NCI-H1436 treated with DMSO at 0.1 percent for 48 hours (cell line): ENCODE measurements around the gene GLCE.

Experiments used
- DNase-seq: peaks from one replicate; lab custom pipeline; 2025; lab: John Stamatoyannopoulos, UW

Gene GLCE

DNA sequence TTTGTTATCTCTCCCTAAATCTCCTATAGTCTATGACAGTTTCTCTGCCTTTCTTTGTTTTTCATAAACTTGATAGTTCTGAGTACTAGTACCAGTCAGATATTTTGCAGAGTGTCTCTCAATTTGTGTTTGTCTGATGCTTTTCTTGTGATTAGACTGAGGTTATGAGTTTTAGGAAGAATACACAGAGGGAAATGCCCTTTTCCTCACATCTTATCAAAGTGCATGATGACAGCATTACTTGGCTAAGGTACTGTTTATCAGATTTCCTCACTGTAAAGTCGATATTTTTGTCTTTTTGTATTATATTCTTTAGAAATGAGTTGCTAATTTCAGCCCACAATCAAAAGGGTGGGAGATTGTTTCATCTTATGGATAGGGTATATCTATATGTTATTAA is 45.6 kb downstream of the GLCE start:
- no peak for DNase-seq

DNA sequence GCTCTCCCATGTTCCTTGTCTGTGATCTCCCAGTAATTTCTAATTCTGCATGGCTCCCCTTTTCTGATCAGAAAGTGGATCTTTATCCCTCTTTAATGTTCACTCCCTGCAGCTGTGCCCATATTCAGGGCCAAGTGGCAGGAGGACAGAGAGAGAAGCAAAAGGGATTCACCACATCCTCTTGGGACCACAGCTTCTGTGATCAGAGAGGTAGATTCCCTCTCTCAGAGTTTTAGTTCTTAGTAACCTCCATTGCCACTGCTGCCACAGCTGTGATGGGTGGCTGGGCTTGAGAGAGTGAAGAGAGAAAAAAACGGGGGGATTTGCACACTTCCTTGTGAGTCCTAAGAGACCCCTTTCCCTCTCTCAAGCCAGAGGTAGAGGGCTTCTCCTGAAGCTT is 49.2 kb downstream of the GLCE start:
- DNase-seq = no peak

DNA sequence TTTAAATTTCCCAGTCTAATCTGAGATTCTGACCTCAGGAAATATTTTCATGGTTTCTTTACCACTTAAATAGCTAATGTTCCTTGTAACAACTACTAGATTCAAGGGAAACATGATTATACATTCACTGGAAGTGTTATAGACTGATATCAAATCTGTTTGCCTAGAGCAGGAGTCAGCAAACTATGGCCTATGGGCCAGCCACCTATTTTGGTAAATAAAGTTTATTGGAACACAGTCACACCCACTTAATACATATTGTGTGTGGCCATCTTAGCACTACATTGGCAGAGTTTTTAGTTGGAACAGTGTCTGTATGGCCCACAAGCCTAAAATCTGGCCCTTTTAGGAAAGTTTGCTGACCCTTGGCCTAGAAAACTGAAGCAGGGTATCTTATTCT is 50.1 kb downstream of the GLCE start:
- DNase-seq = no peak

DNA sequence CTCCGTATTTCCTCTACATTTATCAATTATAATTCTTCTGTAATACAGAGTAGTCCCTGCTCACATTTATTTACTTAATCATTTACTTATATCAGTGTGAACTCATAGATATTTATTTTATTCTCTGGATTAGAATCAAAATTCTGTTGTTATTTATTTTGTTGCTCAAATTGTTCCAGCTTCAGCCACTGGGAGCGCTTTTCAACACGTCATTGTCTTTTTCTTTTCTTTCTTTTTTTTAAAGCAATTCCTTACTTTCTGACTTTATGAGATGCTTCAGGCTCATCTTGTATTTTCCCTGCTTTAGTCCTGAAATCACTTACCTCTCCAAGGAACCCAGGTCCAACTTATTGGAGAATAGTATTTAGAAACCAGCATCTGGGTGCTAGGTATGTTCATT is 53.4 kb downstream of the GLCE start:
- DNase-seq = no peak

DNA sequence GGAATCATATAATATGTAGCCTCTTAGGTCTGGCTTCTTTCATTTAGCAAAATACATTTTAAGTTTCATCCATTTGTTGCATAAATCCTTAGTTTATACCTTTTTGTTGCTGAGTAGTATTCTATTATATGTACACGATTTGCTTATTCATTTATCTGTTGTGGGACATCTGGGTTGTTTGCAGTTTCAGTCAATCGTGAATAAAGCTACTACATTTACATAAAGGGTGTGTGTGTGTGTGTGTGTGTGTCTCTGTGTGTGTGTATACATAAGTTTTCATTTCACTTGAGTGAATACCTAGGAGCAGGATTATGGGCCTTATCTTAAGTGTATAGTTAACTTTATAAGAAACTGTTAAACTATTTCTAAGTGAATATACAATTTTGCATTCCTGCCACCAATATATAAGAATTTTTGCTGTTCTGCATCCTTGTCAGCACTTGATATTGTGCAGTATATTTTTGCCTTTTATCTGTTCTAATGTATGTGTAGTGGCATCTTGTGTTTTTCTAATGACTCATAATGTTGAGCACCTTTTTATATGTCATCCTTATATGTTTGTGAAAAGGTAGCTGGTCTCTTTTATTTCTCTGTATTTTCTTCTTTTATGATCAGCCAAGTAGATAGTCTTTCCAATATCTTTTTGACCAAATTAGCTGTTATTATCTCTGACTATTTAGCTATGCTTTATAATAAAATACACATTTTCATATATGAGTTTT is 55.0 kb downstream of the GLCE start:
- DNase-seq = no peak

DNA sequence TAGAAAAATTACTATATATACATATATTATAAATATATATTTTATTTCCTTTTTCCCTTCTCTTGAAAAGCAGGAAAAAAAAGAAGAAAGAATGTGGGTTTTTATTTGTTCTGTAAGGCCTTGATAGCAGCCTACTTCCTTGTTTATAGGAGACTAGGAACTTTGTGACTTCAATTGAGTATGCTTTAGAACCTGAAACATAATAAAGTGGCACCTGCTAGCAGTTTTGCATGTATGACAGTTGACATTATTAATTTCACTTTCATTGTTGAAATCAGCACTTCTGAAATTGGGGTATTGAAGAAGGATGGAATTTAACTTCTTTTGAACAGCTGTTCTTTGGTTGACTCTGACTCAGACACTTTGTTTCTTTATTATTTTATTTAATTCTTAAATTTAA is 56.9 kb downstream of the GLCE start:
- DNase-seq = no peak

DNA sequence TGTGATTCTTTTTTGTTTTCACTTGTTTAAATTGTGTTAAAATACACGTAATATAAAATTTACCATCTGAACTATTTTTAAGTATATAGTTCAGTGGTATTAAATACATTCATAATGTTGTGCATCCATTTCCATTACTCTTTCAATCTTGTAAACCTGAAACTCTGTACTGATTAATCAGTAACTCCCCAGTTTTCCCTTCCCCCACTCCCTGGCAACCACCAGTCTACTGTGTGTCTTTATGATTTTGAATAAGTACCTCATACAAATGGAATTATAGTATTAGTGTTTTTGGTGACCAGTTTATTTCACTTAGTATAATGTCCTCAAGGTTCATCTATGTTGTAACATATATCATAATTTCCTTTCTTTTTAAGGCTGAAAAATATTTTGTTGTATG is 59.3 kb downstream of the GLCE start:
- DNase-seq = no peak

DNA sequence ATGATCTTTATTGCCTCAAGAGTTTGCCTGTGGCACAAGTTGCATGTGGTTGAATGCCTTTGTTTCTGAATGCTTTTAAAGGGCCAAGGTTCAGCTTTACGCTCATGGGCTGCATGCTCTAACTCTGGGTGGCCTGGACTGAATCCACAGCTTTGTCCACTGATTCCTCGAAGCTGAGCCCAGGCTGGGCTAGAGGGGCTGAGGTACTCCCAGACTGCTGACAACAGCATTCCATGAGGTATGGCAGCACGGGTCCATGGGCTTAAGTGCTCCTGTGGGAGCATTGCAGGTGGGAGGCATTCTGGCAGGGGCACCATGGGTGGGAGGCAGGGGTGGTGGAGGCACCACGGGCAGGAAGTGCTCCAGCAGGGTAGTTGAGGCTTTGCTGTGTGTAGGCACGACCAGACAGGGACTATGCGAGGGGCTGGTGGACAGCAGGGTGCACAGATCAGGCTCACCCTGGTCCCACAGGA is 61.6 kb downstream of the GLCE start:
- no peak for DNase-seq

DNA sequence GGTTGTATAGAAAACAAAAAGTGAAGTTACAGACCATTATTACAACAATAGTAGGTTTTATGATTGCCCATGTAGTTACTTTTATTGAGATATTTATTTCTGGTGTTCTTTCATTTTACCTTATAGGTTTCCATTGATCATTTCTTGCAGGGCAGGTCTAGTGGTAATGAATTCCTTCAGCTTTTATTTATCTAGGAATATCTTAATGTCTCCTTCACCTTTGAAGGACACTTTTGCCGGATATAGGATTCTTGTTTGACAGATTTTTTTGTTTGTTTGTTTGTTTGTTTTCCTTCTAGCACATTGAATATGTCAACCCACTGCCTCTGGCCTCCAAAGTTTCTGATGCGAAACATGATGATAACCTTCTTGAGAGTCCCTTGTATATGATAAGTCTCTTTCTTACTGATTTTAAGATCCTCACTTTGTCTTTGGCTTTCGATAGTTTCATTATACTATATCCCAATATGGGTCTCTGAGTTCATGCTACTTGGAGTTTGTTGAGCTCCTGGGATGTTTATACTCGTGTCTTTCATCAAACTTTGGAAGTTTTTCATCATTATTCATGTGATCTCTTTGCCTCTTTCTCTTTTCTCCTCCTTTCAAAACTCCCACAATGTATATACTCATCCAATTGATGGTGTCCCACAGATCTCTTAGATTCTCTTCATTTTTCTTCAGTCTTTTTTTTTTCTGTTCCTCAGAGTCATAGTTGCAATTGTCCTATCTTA is 62.8 kb downstream of the GLCE start:
- no peak for DNase-seq

DNA sequence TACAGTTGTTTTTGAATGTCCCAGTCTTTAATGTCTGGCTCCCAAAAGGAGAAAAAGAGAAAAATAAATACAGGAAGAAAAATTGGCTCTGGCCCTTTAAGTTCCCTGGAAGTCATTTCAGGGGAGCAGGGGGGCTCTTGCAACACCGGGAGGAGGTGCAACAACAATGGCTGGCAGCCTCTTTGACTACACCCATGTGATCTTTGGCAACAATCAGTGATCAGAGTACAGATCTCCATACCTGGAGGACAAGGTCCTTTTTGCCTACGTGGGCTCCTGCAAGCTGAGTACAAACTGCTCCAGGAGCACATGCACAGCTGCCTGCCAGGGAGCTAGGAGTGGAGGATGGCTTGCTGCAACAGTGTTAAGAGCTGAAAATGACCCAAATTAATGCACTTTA is 63.9 kb downstream of the GLCE start:
- DNase-seq = no peak

DNA sequence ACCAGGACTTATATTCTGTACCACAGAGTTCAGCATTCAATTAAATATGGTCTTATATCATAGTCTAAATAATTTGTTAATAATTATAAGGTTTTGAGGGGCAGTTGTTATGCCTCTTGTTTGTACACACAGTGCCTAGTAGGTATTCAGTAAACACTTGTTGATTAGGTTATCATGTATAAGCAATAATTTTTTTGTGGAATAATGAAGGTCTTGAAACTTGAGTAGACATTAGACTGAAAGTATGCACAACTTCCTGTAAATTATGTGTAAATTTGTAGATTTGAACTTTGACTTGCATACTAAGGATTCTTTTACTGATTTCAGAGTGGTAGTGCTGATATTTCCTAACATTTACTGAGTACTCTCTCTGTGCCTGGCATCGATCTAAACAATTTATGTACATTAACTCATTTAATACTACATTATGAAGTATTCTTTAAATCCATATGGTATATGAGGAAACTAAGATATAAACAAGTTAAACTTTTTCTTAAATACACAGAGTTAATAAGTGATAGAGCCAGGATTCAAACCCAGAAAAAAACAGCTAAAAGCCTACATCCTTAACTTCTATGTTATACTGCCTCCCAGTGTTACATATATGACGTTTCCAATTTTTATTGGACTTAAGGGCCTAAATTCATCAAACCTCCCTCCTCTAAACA is 65.1 kb downstream of the GLCE start:
- DNase-seq = no peak

DNA sequence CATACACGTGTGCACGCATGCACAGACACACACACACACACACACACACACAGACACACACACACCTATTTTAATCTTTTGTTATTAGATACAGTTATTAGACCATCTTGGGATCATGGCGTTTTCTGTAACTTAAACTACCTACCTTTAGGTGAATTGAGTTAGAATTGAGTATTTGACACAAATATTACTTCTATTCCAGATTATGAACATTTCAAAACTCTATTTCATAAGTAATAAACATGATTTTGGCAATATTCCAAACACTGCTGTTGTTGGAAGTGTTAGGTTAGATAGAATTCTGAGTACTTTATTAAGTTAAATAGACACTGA is 65.6 kb downstream of the GLCE start:
- no peak for DNase-seq

DNA sequence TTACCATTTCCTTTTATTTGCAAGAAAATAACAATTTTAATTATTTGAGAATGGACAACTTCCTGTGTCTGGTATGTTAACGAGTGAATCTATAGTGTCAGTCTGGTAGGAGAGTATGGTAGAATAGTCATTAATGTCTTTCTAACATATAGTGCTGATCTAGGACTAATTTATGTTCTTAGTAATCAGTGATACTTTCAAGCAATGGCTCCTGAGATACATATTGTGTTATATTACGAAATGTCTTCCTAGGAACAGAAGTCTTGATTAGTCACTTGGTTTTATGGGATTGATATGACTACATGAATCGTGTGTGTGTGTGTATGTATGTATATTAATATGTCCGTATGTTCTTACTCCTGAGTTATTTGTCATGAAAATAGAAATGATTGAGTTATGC is 71.7 kb downstream of the GLCE start:
- DNase-seq = no peak

DNA sequence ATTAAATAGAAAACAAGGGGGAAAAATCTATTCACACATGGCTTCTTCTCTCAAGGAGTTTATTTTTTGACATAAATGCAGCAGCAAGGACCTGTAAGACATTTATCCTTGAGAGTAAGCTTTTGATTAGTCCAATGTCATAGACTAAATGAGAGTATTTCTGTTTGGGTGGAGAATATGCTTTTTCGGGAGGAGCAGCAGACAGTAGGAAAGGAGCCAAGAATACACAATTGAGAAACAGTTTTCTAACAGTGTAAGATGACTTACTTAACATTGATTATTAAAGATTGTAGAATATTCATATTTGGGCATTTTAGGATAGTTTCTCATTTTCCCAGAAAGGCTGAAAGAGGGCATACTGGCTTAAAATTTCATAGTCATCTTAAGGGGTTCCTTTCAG is 72.3 kb downstream of the GLCE start:
- DNase-seq = no peak

DNA sequence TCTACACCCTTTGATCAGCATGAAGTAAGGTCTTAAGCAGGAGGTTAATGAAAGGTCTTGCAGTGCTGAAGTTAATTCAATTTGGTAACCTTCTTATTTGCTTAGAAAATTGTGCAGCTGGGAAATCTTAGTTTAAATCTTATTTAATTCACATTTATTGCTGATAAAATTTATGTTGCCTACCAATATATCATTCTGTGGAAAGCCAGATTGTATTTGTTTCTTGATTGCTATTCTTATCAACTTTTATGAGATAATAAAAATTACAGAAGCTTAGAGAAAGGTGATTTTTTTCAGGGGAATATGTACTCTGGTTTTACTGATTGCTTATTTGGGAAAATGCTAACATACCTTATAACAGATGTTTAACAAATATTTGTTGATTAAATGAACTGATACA is 74.2 kb downstream of the GLCE start:
- no peak for DNase-seq

DNA sequence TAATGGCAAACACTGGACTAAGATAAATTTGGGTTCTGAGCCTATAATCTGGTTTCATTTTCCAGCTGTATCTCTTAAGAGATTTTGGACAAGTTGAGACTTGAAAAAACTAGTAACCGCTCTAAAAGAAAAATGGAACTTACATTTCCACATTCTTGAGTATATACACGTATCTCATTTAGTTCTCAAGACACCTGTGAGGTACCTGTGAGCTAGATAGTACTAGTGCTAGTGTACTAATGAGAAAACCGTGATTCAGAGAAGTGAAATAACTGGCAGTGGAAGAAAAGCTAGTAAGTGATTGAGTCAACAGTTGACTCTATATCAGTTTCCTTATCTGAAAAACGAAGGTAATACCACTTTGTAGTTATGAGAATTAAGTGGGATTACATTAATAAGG is 76.1 kb downstream of the GLCE start:
- no peak for DNase-seq

DNA sequence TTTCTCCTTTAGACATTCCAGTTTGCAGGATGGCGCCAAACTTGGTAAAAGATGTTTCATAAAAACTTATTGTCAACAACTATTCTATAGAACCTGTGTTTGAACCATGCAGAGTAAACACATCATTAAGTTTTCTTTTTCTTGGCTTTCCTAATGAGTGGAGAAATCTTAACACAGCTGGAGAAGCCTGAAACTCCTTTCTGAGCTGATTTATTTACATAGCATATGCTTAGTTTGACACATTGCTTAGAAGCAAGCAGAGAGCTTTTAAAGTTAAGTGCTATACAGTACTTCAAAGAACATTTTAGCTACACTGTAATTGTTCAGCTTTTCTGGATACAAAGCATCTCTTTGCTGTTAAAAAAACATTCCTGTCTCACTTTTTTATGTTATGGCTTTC is 77.3 kb downstream of the GLCE start:
- DNase-seq = no peak

DNA sequence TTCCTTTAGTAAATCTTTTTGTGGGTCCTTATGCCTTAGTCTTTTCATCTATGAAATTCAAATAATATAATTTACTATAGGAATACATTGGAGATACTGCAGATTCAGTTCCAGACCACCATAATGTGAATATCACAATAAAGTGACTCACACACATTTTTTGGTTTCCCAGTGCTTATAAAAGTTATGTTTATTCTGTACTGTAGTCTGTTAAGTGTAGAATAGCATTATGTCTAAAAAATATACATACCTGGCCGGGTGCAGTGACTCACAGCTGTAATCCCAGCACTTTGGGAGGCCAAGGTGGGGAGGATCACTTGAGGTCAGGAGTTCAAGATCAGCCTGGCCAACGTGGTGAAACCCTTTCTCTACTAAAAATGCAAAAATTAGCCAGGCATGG is 84.4 kb downstream of the GLCE start:
- no peak for DNase-seq

DNA sequence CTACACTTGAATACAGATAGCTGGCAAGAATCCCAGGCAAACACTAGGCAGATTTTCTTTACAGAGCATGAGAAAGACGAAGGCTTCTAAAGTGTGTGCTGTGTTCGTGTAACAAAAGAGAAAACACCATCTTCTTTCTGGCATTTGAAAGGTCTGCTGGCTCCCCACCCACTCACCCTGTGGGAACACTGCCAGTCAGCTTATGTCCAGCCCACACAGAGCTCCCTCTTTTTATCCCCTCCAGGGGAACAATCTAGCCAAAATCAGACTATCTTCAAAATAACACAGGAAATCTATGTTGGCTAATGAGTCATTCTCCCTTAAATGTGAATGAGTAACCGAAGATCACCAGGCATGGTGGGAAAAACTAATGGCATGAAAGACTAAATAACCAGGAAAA is 92.7 kb downstream of the GLCE start:
- no peak for DNase-seq

DNA sequence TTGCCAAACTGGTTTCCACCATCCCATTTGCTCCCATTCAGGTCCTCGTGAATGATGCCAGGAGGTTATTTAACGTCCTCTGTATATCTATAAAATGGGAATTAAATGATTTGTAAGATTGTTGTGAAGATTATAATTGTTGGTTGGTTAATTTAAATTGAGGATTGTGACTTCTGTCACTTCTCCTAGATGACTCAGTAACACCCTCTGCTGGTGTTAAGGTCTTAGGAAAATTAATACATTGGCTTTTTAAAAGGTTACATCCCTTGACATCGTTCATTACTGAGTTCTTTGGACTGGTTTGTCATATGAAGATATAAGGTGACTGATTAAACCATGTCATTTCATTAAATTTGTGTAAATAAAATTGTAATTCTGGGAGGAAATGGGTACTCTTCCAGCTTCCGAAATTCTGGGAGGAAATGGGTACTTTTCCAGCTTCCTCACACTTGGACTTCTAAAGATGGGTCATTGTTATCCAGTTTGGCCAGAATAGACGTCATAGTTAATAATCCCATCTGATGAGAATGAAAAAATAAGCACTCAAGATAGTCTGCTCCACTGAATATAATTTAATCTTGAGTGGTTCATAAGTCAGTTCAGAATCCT is 105.0 kb downstream of the GLCE start:
- DNase-seq = no peak

DNA sequence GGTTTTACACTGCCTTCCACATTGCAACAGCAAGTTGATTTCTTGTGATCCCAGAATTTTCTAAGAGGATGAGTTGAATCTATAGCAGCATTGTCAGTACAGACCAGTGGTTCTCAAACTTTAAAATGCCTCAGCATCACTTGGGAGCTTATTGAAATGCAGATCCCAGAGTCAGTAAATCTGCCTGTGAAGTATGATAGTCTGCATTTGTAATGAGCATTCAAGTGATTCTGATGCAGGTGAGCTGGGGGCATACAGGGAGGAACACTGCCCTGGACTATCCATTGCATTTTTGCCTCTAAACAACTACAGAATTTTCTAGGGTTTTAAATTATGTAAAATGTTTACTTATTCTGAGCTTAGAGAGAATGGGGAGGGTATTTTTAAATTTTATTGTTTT is 110.8 kb downstream of the GLCE start:
- DNase-seq = no peak

DNA sequence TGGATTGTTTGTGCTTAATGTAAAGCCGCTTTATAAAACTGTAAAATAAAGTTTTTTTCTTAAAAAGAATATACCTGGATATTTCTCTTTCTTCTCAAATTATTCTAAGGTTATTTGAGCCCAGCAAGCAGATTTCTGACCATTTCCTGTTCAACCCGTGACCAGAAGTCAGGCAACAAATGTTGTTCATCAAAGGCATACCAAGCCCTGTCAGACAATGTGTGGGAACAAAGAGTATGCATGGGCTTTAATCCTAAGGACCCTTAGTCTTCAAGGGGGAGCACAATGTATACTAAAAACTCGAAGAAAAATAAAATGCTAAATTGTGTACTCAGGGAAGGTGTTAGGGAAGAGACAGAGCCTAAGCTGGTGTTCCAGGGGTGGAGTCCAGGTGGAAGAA is 111.7 kb downstream of the GLCE start:
- DNase-seq = no peak

DNA sequence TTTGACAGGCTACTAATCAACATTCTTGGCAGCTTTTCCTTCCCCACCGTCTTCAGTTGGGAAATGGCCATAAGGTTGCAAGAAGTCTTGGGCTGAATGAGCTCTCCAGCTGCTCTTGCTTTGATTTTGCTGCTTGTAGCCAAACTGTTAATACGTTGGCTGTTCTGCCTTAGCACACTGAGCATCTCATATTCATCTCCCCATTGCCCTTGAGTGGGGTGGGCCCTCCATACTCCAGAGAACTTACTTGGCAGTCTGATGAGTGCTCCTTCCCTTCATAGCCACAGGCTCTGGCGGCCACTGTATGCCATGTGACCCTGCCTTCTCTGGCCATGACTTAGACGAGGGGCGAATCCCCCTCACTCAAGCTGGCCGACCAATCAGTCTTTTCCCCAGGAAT is 112.5 kb downstream of the GLCE start:
- DNase-seq = no peak
